A549 treated with CpdA at 1 μM for 4 hours (cell line): ENCODE data around the gene ATG16L2. TPM values are rescaled to one million over a fixed set of nuclear protein-coding genes. Genes with fewer than 3 reads are reported as not detected.

Experiments used
- total RNA-seq: library from RNA; stranded (reverse); fragments of 200-300 nt; extraction: Qiagen RNA extraction; gene quantifications from 5 replicates; pipeline ENCODE4 v1.2.3, GENCODE V29; 2022; ENCODE audit warnings: low read depth

The ATG16L2 gene
- 3.1 to 5.4 TPM (median 3.5 TPM) in 5 replicates for total RNA-seq

DNA sequence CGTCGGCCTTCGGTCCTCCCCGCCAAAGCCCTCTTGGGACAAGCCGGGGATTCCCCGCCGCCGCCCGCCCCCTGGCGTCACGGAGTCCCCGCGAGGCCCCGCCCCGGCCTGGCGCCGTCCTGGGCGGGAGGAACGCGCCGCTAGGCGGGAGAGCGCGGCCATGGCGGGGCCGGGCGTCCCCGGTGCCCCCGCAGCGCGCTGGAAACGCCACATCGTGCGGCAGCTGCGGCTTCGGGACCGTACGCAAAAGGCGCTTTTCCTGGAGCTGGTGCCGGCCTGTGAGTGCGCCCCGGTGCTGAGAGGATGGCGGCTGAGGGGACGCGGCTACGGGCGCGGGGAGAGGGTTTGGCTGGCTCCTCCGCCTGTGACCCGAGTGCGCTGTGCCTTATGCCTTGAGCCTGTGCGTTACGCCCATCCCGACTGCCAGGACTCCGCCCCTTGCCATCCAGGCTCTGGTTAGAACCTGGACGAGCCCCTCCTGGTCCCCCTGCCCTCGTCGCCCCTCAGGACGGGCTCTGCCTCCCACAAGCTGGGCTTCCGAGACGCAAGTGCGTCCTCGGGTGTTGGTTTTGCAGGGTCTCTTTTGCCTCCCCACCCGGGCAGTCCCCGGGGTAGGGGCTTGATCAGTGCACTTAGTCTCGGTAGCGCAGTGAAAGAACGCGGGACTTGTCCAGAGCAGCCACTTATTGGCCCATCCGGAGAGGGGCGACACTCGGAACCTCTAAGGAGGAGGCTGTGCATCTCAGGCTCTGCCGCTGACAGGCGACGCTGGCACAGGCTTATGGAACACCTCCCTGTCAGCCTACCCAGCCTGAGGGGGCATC lies at the start of gene ATG16L2:
TSS of gene ATG16L2 (plus strand) at position 126 of the 824 bp plus-strand sequence. CDS start at position 161, 35 bp downstream.

DNA sequence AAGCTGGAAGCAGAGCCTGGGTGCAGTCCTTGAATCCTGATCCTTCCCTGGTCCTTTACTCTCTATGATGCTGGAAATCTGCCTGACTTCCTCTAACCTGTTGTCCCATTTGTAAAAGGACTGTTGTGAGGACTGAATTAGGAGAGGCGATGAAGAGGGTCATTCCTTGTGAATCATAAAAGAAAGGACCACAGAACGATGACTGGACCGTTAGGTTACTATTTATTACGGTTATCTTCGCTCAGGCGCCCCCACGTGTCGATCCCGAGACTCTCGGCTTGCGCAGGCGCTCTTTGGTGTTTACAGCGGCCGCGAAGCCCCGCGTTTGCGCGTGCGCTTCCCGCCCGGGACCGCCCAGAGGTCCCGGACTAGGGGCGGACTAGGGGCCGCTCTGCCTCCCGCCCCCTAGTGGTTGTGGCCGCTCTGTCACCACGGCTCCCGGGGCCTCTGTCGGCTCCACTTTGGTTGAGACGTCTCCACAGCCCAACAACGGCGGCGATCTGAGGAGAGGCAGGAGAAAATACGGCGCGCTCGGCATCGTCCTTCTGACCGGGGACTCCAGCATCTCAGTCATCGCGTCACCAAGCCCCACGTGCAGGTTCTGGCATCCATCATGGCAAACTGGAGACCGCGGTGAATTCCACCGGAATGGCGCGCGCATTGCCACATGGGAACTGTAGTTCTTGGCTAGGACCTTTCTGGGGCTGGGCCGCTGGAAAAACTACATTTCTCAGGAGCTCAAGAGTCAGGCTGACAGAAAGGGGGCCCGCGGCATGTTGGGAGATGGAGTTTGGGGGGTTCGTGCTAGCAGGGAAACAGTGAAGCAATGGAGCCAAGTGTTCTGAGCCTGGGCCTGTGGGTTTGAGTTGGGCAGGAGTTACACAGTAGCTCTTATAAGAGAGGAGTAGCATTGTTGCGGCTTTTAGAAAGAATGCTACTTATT lies 20.5 kb upstream of the ATG16L2 start, which contains the start of gene STARD10:
TSS of gene STARD10 (minus strand) at position 623 of the 943 bp plus-strand sequence. CDS start 12,866 bp downstream, outside the sequence.

Other genes starting within 250 kb of the ATG16L2 start
- 1.2 to 2.8 TPM (median 1.4 TPM) in 5 replicates for gene PDE2A, start 140.0 kb upstream of the ATG16L2 start, total RNA-seq
- 24.4 to 36.5 TPM (median 27.8 TPM) in 5 replicates for gene ARAP1, start 62.0 kb upstream of the ATG16L2 start, total RNA-seq
- gene STARD10, start 20.4 kb upstream of the ATG16L2 start, total RNA-seq: 15.1 to 22.3 TPM (median 20.6 TPM) in 5 replicates